GM13977 (cell line): Measurements from ENCODE around the gene CTRL.
A peak's percentile ranks its signal among the peaks of the same experiment; 100 is the strongest.
"Not testable (repeated sequence)": the region's sequence is repeated elsewhere in the genome, so short reads cannot be mapped to it uniquely, and the experiment has no call there.

Source experiments
- DNase-seq: peaks from one replicate; pipeline ENCODE4 v3.0.0; 2012; ENCODE audit warnings: low spot score
- in situ Hi-C: fragments of 300-500 bp; cut with MboI; formaldehyde crosslinking; loops from one replicate; pipeline ENCODE4 v1.12.0; 2022; ENCODE audit warnings: low sequenced_read_pairs, low pct_unique_long_range_greater_than_20kb, mixed read lengths, inconsistent platforms; ENCODE audit not compliant: unreplicated experiment
- TF ChIP-seq, protein P1 (sequence below): IDR thresholded peaks from 2 replicates; pipeline ENCODE4 v1.5.1; 2012; ENCODE audit warnings: mild to moderate bottlenecking, control low read depth; ENCODE audit not compliant: insufficient read depth; ENCODE audit errors: extremely low read depth, missing control alignments

Gene CTRL

DNA sequence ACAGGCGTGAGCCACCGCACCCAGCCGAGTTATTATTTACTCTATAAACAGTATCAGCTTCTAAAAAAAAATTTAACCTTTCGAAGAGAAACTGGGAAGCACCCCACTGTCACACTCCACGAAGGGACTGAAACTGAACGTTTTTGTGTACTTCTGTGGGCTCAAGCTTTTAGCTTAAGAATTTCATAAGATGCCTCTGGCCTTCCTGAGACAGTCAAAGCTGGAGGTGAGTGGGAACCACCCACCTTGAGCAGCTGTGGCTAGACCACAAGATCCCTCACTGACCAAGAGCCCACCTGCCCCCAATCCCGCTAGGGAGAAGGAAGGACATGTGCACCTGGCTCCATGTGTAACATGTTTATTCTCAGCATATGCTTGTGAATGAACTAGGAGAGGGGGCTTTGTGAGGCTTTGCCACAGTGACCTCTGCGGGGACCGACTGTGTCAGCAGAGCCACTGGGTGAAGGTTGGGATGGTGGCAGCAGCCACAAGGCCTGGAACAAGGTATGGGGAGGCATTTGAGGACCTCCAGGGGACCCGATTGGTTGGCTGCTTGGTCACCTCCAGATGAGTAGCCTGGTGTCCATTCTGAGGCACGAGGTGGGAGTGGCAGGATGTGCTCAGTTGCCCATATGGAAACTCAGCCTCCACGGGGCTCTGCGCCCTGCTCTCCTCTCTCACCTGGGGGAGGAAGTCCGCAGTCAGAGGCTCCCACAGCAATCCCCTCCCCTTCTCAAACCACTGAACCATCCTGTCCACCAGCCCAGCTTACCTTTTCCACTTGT is 43.9 kb upstream of the CTRL start:
- DNase-seq, result no peak
- TF ChIP-seq, protein P1, sequence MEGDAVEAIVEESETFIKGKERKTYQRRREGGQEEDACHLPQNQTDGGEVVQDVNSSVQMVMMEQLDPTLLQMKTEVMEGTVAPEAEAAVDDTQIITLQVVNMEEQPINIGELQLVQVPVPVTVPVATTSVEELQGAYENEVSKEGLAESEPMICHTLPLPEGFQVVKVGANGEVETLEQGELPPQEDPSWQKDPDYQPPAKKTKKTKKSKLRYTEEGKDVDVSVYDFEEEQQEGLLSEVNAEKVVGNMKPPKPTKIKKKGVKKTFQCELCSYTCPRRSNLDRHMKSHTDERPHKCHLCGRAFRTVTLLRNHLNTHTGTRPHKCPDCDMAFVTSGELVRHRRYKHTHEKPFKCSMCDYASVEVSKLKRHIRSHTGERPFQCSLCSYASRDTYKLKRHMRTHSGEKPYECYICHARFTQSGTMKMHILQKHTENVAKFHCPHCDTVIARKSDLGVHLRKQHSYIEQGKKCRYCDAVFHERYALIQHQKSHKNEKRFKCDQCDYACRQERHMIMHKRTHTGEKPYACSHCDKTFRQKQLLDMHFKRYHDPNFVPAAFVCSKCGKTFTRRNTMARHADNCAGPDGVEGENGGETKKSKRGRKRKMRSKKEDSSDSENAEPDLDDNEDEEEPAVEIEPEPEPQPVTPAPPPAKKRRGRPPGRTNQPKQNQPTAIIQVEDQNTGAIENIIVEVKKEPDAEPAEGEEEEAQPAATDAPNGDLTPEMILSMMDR, result no peak
- in situ Hi-C loops, result no loop called here

DNA sequence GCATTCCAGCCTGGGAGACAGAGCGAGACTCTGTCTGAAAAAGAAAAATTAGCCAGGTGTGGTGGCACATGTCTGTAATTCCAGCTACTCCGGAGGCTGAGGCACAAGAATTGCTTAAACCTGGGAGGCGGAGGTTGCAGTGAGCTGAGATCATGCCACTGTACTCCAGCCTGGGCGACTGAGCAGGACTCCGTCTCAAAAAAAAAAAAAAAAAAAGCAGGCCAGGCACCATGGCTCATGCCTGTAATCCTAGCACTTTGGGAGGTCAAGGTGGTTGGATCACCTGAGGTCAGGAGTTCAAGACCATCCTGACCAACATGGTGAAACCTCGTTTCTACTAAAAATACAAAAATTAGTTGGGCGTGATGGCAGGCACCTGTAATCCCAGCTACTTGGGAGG is 40.6 kb upstream of the CTRL start:
- in situ Hi-C loops, DNase-seq: not testable (repeated sequence)

DNA sequence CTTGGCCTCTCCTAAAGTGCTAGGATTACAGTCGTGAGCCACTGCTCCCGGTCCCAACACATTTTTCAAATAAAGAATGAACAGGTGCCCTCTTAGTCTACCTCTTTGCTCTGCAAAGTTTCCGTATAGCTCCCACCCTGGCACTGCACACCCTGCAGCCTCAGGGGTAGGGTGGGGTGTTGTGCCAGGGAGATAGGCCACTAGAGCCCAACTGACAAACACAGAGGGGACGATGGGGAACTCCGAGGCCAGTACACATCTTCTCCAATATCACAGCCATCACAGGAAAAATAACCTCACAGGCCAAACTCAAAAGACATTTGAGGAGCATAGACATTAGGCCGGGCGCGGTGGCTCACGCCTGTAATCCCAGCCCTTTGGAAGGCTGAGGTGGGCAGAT is 39.4 kb upstream of the CTRL start:
- in situ Hi-C loops, result no loop called here
- no peak for DNase-seq
- TF ChIP-seq, protein P1, result no peak

GRCh38 chr16:67969254-67970039 is 37.8 kb upstream of the CTRL start:
- DNase-seq, result peak; percentile 69
- in situ Hi-C loops, result no loop called here
- TF ChIP-seq, protein P1, result no peak

- DNase-seq, result peak; percentile 99
- in situ Hi-C loops, result no loop called here
Measured at GRCh38 chr16:67968400-67969253, 37.0 kb upstream of the CTRL start, which contains the start of gene SLC12A4. TSS of gene SLC12A4 (minus strand) at chr16:67968637. CDS start at chr16:67968553, 84 bp downstream.

GRCh38 chr16:67967958-67968399 is 36.3 kb upstream of the CTRL start:
- peak; percentile 74 for DNase-seq
- TF ChIP-seq, protein P1, result no peak
- in situ Hi-C loops, result no loop called here

More at GRCh38 chr16:67968400-67969253, 37.0 kb upstream of the CTRL start, which contains the start of gene SLC12A4:
- TF ChIP-seq, protein P1, result peak; percentile 3
